Lower lobe of right lung (tissue), 2 donors: ENCODE measurements around the gene RASGRP2. TPM values are rescaled to one million over a fixed set of nuclear protein-coding genes. Genes with fewer than 3 reads are reported as not detected.

Experiments used
- ATAC-seq, 2 donors: fragments of 200-7000 bp; cut with Tn5 transposase; one replicate each; pipeline ENCODE4 v1.9.1; 2020 to 2022; ENCODE audit warnings: mild to moderate bottlenecking in 2 of 2, moderate library complexity in 2 of 2
- DNase-seq: peaks from one replicate; pipeline ENCODE4 v3.0.0-alpha.2; 2020
- H3K27ac ChIP-seq: fragments of 200-600 bp; one replicate; pipeline ENCODE4 v1.8.0; 2022
- H3K27me3 ChIP-seq: fragments of 200-600 bp; one replicate; pipeline ENCODE4 v1.8.0; 2022; ENCODE audit warnings: low read depth
- H3K36me3 ChIP-seq: fragments of 200-600 bp; one replicate; pipeline ENCODE4 v1.8.0; 2022; ENCODE audit warnings: mild to moderate bottlenecking
- H3K4me1 ChIP-seq: fragments of 200-600 bp; one replicate; pipeline ENCODE4 v1.8.0; 2022
- H3K4me3 ChIP-seq: fragments of 200-600 bp; one replicate; pipeline ENCODE4 v1.8.0; 2022; ENCODE audit warnings: mild to moderate bottlenecking
- H3K9me3 ChIP-seq: fragments of 200-600 bp; one replicate; pipeline ENCODE4 v1.8.0; 2022
- CTCF ChIP-seq: fragments of 200-600 bp; IDR thresholded peaks from one replicate; pipeline ENCODE4 v1.8.0; 2022; ENCODE audit warnings: antibody characterized with exemption, mild to moderate bottlenecking
- intact Hi-C: fragments of 100-400 bp; cut with DNase I; formaldehyde crosslinking; loops from one replicate; pipeline ENCODE4 v1.11.0; 2022
- total RNA-seq: library from RNA; stranded (reverse); fragmentation: NEBNext Ultra II Directional; extraction: Animal tissue kit (Norgen Biotek cat#: 25700); gene quantifications from one replicate; pipeline ENCODE4 v1.2.1, GENCODE V29; 2021
- donor health status: DM: no; HTN: yes; CAD: no; lungs with severe emphysema.

RASGRP2 gene
- total RNA-seq, 1 donor from 2014 or later, result 30.4 TPM

- DNase-seq (no peak), ATAC-seq (no peak)
- Histone ChIP-seq H3K9me3 (no peaks in the 10 kb centered on the region), H3K36me3 (no peaks in the 10 kb centered on the region), H3K4me1 (no peaks in the 10 kb centered on the region), H3K4me3 (no peak overlapping the region), H3K27me3 (peaks cover 95% of the 10 kb centered on the region), H3K27ac (no peak overlapping the region)
- TF ChIP-seq CTCF, result no peak
- intact Hi-C loops, result no loop called here
Measured at GRCh38 chr11:64715756-64716472, 28.0 kb downstream of the RASGRP2 start.

GRCh38 chr11:64715110-64715509, 28.8 kb downstream of the RASGRP2 start:
- Histone ChIP-seq H3K4me1 (no peaks in the 10 kb centered on the region), H3K9me3 (no peaks in the 10 kb centered on the region), H3K4me3 (no peak overlapping the region), H3K27me3 (peaks cover 94% of the 10 kb centered on the region), H3K36me3 (no peaks in the 10 kb centered on the region), H3K27ac (no peak overlapping the region)
- intact Hi-C loops, result no loop called here
- no peak for TF ChIP-seq CTCF
- ATAC-seq (no peak), DNase-seq (no peak)

- intact Hi-C loops, result no loop called here
- Histone ChIP-seq H3K9me3 (no peaks in the 10 kb centered on the region), H3K27me3 (peaks cover 94% of the 10 kb centered on the region), H3K4me1 (no peaks in the 10 kb centered on the region), H3K4me3 (no peak overlapping the region), H3K36me3 (no peaks in the 10 kb centered on the region), H3K27ac (no peak overlapping the region)
- ATAC-seq, result no peak
- no peak for TF ChIP-seq CTCF
- DNase-seq, result no peak
Measured at GRCh38 chr11:64714666-64715065, 29.3 kb downstream of the RASGRP2 start.

- H3K27me3 ChIP-seq, result peaks cover 95% of the 10 kb centered on the region
- H3K4me1 ChIP-seq, result no peaks in the 10 kb centered on the region
- ATAC-seq (no peak), DNase-seq (no peak)
- no peaks in the 10 kb centered on the region for H3K9me3 ChIP-seq
- H3K4me3 ChIP-seq, result no peak overlapping the region
- H3K27ac ChIP-seq, result no peak overlapping the region
- TF ChIP-seq CTCF, result no peak
- intact Hi-C loops, result no loop called here
- no peaks in the 10 kb centered on the region for H3K36me3 ChIP-seq
Measured at GRCh38 chr11:64713781-64714363, 30.1 kb downstream of the RASGRP2 start.

- H3K27me3 ChIP-seq, result peaks cover 95% of the 10 kb centered on the region
- H3K27ac ChIP-seq, result no peak overlapping the region
- H3K4me3 ChIP-seq, result no peak overlapping the region
- ATAC-seq (peak; percentile 38 to 62), DNase-seq (peak; percentile 60)
- H3K36me3 ChIP-seq, result no peaks in the 10 kb centered on the region
- intact Hi-C loops, result no loop called here
- no peaks in the 10 kb centered on the region for H3K4me1 ChIP-seq
- H3K9me3 ChIP-seq, result no peaks in the 10 kb centered on the region
- no peak for TF ChIP-seq CTCF
Measured at GRCh38 chr11:64713016-64713707, 30.8 kb downstream of the RASGRP2 start.
